SK-N-SH treated with all-trans-retinoic acid at 6 μM for 48 hours (cell line): ENCODE data around the gene HIVEP3.

Source experiments
- BACH2 ChIP-seq: fragments of 250-450 bp; sonication (Bioruptor Pico); IDR thresholded peaks from 2 replicates; pipeline ENCODE4 v1.9.0; 2021; ENCODE audit warnings: mild to moderate bottlenecking, borderline replicate concordance
- CSDC2 ChIP-seq: fragments of 250-450 bp; sonication (Bioruptor Pico); IDR thresholded peaks from 2 replicates; pipeline ENCODE4 v1.5.0; 2020; ENCODE audit warnings: mild to moderate bottlenecking, moderate library complexity
- CSRNP3 ChIP-seq: fragments of 250-450 bp; sonication (Bioruptor Pico); IDR thresholded peaks from 2 replicates; pipeline ENCODE4 v1.5.1; 2021; ENCODE audit warnings: mild to moderate bottlenecking, moderate library complexity
- ESRRG ChIP-seq: fragments of 250-450 bp; sonication (Bioruptor Pico); IDR thresholded peaks from 2 replicates; pipeline ENCODE4 v1.6.1; 2021; ENCODE audit warnings: mild to moderate bottlenecking
- GLIS3 ChIP-seq: fragments of 250-450 bp; sonication (Bioruptor Pico); IDR thresholded peaks from 2 replicates; pipeline ENCODE4 v1.5.0; 2020; ENCODE audit warnings: mild to moderate bottlenecking, moderate library complexity
- ISL1 ChIP-seq: fragments of 250-450 bp; sonication (Bioruptor Pico); IDR thresholded peaks from 2 replicates; pipeline ENCODE4 v2.1.2; 2022; ENCODE audit warnings: mild to moderate bottlenecking, moderate library complexity
- SNAI2 ChIP-seq: fragments of 250-450 bp; sonication (Bioruptor Pico); IDR thresholded peaks from 2 replicates; pipeline ENCODE4 v1.5.0; 2020; ENCODE audit warnings: mild to moderate bottlenecking, moderate library complexity
- TSHZ2 ChIP-seq: fragments of 250-450 bp; sonication (Bioruptor Pico); IDR thresholded peaks from 2 replicates; pipeline ENCODE4 v1.5.0; 2020; ENCODE audit warnings: mild to moderate bottlenecking, moderate library complexity
- ZFP3 ChIP-seq: fragments of 250-450 bp; sonication (Bioruptor Pico); IDR thresholded peaks from 2 replicates; pipeline ENCODE4 v1.5.0; 2020; ENCODE audit warnings: mild to moderate bottlenecking, moderate library complexity
- ZNF8 ChIP-seq: fragments of 450-650 bp; formaldehyde crosslinking; IDR thresholded peaks from 2 replicates; pipeline ENCODE4 v1.5.0; 2020; ENCODE audit warnings: mild to moderate bottlenecking, moderate library complexity
- TF ChIP-seq, protein P1 (sequence below): fragments of 250-450 bp; sonication (Bioruptor Pico); IDR thresholded peaks from 2 replicates; pipeline ENCODE4 v1.8.0; 2020; ENCODE audit warnings: mild to moderate bottlenecking, moderate library complexity, borderline replicate concordance
- TF ChIP-seq, protein P2 (sequence below): fragments of 250-450 bp; sonication (Bioruptor Pico); IDR thresholded peaks from 2 replicates; pipeline ENCODE4 v1.8.0; 2021; ENCODE audit warnings: low read depth, mild to moderate bottlenecking, moderate library complexity, borderline replicate concordance

DNA sequence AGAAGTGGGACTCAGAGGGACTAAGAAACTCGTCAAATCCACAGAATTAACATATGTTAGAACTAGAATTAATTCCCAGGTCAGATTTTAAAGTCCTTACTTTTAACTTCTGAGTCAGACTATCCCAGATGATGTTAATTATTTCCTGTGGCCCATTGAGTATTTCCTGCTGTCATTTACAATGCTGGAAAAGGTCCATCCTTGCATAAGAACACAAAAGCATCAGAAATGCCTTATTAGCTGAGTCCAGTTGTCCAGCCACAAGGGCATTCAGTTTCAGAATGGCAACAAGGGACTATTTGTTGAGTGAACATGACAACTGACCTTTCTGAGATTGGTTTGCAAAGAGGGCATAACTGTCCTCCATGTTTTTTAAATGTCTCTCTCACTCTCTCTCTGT lies 16.5 kb upstream of the HIVEP3 start:
- no peak for TF ChIP-seq ZFP3 (CRISPR knock-in tag)
- TF ChIP-seq GLIS3 (CRISPR knock-in tag), result no peak
- no peak for TF ChIP-seq BACH2 (CRISPR knock-in tag)
- TF ChIP-seq ZNF8 (CRISPR knock-in tag), result no peak
- TF ChIP-seq, protein P1, sequence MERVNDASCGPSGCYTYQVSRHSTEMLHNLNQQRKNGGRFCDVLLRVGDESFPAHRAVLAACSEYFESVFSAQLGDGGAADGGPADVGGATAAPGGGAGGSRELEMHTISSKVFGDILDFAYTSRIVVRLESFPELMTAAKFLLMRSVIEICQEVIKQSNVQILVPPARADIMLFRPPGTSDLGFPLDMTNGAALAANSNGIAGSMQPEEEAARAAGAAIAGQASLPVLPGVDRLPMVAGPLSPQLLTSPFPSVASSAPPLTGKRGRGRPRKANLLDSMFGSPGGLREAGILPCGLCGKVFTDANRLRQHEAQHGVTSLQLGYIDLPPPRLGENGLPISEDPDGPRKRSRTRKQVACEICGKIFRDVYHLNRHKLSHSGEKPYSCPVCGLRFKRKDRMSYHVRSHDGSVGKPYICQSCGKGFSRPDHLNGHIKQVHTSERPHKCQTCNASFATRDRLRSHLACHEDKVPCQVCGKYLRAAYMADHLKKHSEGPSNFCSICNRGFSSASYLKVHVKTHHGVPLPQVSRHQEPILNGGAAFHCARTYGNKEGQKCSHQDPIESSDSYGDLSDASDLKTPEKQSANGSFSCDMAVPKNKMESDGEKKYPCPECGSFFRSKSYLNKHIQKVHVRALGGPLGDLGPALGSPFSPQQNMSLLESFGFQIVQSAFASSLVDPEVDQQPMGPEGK, result no peak
- TF ChIP-seq ISL1, result no peak
- no peak for TF ChIP-seq SNAI2 (CRISPR knock-in tag)
- no peak for TF ChIP-seq TSHZ2 (CRISPR knock-in tag)
- TF ChIP-seq CSRNP3, result no peak
- TF ChIP-seq ESRRG, result no peak
- TF ChIP-seq, protein P2, sequence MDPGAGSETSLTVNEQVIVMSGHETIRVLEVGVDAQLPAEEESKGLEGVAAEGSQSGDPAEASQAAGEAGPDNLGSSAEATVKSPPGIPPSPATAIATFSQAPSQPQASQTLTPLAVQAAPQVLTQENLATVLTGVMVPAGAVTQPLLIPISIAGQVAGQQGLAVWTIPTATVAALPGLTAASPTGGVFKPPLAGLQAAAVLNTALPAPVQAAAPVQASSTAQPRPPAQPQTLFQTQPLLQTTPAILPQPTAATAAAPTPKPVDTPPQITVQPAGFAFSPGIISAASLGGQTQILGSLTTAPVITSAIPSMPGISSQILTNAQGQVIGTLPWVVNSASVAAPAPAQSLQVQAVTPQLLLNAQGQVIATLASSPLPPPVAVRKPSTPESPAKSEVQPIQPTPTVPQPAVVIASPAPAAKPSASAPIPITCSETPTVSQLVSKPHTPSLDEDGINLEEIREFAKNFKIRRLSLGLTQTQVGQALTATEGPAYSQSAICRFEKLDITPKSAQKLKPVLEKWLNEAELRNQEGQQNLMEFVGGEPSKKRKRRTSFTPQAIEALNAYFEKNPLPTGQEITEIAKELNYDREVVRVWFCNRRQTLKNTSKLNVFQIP (CRISPR knock-in tag), result no peak
- TF ChIP-seq CSDC2, result no peak
